ENCODE data around the gene SH3PXD2A. TPM values are rescaled to one million over a fixed set of nuclear protein-coding genes. Genes with fewer than 3 reads are reported as not detected.

Gene SH3PXD2A
- total and polyA plus RNA-seq, 3 experiments from 2014 or later: 0.48 to 8.0 (median 7.7) TPM

DNA sequence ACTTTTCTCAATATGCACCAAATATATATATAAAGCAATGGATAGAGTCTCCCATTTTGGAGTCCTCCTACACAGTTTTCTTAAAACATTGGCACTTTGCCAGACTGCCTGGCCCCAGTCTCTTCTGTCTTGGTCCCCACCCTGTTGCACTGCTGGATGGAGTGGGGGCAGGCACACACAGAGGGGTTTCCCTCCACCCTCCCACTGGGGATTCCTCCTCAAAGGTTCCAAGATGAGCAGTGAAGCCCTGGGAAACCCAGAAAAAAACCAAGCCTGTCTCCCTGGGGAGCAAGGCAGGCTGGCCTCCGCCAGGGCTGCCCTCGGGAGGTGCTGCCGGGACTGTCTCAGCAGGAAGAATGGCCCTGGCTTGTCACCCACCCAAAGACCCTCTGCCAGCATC, 68.0 kb downstream of the SH3PXD2A start:
- Mint-ChIP-seq H3K27me3 (peaks cover 5 to 34% of the 10 kb centered on the region in 2 donors), H3K27ac (no peak overlapping the region), H3K4me1 (peaks cover 0 to 3% (median 0%) of the 10 kb centered on the region in 3 donors), H3K36me3 (no peaks in the 10 kb centered on the region), H3K9me3 (no peaks in the 10 kb centered on the region), H3K4me3 (no peak overlapping the region)
- Histone ChIP-seq H3K4me3 (ENCODE audit: low read length) (no peak overlapping the region), H3K36me3 (ENCODE audit: insufficient read depth, low read length) (no peaks in the 10 kb centered on the region), H3K9me3 (ENCODE audit: low read length) (no peaks in the 10 kb centered on the region), H3K4me1 (ENCODE audit: insufficient read depth, low read length) (no peaks in the 10 kb centered on the region), H3K27me3 (ENCODE audit: insufficient read depth, low read length, poor library complexity, severe bottlenecking) (no peaks in the 10 kb centered on the region), H3K27ac (ENCODE audit: low read depth, low read length) (no peak overlapping the region)
- no peak for DNase-seq
- ChIA-PET POLR2A (no interaction called here), CTCF (no interaction called here)

DNA sequence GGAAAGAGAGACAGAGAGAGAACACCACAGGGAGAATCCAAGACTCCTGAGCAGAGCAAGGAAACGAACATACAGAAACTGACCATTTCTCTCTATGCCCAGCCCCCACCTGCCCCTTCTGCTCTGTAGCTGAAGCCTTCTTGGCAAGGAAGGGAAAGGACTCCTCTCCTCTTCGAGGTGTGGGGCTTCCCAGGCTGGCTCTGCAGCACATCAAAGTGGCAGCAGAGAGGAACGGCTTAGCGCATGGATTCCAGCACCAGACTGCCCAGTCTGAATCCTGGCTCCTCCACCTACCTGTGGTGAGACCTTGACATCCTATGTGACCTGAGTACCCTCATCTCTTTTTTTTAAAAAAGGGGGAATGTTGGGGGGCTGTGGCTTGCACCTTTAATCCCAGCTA, 69.4 kb downstream of the SH3PXD2A start:
- POLR2A ChIA-PET: no interaction called here

DNA sequence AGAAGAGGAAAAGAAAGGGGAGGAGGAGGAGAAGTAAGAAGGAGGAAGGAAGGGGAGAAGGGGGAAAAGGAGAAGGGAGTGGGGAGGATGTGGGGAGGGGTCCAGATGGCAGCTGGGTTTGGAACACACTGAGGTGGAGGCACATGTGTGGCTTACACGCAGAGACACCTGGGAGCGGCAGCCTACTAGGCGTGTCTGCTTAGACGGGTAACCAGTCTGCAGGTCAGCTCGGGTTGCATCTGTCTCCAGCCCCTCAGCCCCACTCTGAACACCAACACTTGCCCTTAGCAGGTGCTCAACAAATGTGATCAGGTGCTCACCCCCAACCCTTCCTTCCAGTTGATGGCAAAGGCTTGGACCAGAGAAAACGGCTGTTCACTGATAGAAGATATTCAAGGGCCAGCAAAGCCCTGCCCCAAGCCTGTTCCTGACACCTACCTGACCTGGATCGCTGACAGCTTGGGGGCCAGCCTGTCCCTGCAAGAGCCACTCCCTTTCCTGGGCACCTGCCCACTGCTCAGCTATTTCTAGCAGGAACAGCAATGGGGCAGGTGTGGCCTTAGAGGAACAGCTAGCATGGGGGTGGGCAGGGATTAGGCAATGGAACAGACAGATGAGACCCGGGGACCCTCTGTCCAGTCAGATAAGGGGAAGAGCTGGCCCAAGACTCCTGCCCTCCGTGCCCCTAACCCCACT, 70.5 kb downstream of the SH3PXD2A start:
- Mint-ChIP-seq H3K9me3 (no peaks in the 10 kb centered on the region), H3K36me3 (no peaks in the 10 kb centered on the region), H3K4me1 (peaks cover 0 to 3% (median 0%) of the 10 kb centered on the region in 3 donors), H3K27ac (no peak overlapping the region), H3K4me3 (no peak overlapping the region), H3K27me3 (peaks cover 9 to 48% of the 10 kb centered on the region in 2 donors)
- H3K4me1 ChIP-seq (ENCODE audit: insufficient read depth, low read length): no peaks in the 10 kb centered on the region
- no peaks in the 10 kb centered on the region for H3K36me3 ChIP-seq (ENCODE audit: insufficient read depth, low read length)
- H3K27me3 ChIP-seq (ENCODE audit: insufficient read depth, low read length, poor library complexity, severe bottlenecking): no peaks in the 10 kb centered on the region
- CTCF ChIA-PET: interaction anchor here (1.2 kb wide), 1 partner anchor 13 kb away, joined by 4 read pairs; no protein-coding TSS in a partner anchor
- POLR2A ChIA-PET: no interaction called here
- H3K9me3 ChIP-seq (ENCODE audit: low read length): no peaks in the 10 kb centered on the region
- H3K4me3 ChIP-seq (ENCODE audit: low read length): no peak overlapping the region
- no peak for DNase-seq
- no peak overlapping the region for H3K27ac ChIP-seq (ENCODE audit: low read depth, low read length)

More for the DNA sequence above, 69.4 kb downstream of the SH3PXD2A start:
- H3K9me3 Mint-ChIP-seq: no peaks in the 10 kb centered on the region
- Histone ChIP-seq H3K9me3 (ENCODE audit: low read length) (no peaks in the 10 kb centered on the region), H3K27ac (ENCODE audit: low read depth, low read length) (no peak overlapping the region), H3K27me3 (ENCODE audit: insufficient read depth, low read length, poor library complexity, severe bottlenecking) (no peaks in the 10 kb centered on the region), H3K4me3 (ENCODE audit: low read length) (no peak overlapping the region), H3K4me1 (ENCODE audit: insufficient read depth, low read length) (no peaks in the 10 kb centered on the region), H3K36me3 (ENCODE audit: insufficient read depth, low read length) (no peaks in the 10 kb centered on the region)
- H3K36me3 Mint-ChIP-seq: no peaks in the 10 kb centered on the region
- peaks cover 0 to 3% (median 0%) of the 10 kb centered on the region in 3 donors for H3K4me1 Mint-ChIP-seq
- H3K27me3 Mint-ChIP-seq: peaks cover 9 to 44% of the 10 kb centered on the region in 2 donors
- no peak for DNase-seq
- CTCF ChIA-PET: no interaction called here
- H3K4me3 Mint-ChIP-seq: no peak overlapping the region
- peak overlapping the region in 1 of 8 donors; percentile 24 for H3K27ac Mint-ChIP-seq

DNA sequence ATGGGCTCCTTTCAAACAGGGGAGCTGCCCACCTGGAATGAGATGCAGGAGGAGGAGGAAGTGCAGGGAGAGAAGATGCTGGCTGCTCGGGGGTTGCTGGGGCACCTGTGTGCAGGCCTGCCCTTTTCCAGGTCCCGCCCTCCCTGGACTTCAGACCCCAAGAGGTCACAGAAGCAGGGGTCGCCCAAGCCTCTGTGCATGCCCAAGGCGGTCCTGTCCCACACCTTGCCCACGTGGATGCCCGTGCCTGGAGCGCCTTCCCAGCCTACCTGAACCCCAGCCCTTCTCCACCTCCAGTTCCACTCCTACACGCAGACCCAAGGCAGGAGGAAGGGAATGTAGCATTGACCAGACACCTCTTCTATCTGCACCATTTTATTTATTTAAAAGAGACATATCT, 71.3 kb downstream of the SH3PXD2A start:
- Mint-ChIP-seq H3K36me3 (no peaks in the 10 kb centered on the region), H3K4me1 (no peaks in the 10 kb centered on the region), H3K27me3 (peaks cover 9 to 48% of the 10 kb centered on the region in 2 donors), H3K27ac (no peak overlapping the region), H3K9me3 (no peaks in the 10 kb centered on the region), H3K4me3 (no peak overlapping the region)
- no peaks in the 10 kb centered on the region for H3K36me3 ChIP-seq (ENCODE audit: insufficient read depth, low read length)
- ChIA-PET CTCF (interaction anchor here (1.2 kb wide), 1 partner anchor 12 kb away, joined by 4 read pairs; no protein-coding TSS in a partner anchor), POLR2A (no interaction called here)
- DNase-seq: no peak
- no peaks in the 10 kb centered on the region for H3K27me3 ChIP-seq (ENCODE audit: insufficient read depth, low read length, poor library complexity, severe bottlenecking)
- no peak overlapping the region for H3K4me3 ChIP-seq (ENCODE audit: low read length)
- H3K4me1 ChIP-seq (ENCODE audit: insufficient read depth, low read length): no peaks in the 10 kb centered on the region
- H3K9me3 ChIP-seq (ENCODE audit: low read length): no peaks in the 10 kb centered on the region
- H3K27ac ChIP-seq (ENCODE audit: low read depth, low read length): no peak overlapping the region

DNA sequence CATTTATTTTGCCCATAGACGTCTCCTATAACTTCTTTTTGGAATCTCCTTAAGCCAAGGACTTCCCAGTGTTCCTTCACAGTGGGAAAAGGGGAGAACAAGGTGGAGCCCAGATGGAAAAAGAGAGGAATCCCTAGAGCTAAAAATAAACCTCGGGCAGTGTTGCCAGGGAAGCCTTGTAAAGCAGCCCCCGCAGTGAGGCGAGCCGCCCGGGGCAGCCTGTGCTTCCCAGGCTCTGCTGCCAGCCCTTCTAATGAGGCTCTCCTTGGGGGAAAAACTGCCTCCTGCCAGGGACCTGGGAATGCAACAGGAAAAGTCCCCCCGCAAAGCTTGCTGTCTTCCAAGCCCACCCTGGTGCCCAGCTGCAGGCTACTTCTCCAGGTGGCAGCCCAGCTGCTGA, 71.7 kb downstream of the SH3PXD2A start:
- H3K27ac Mint-ChIP-seq: no peak overlapping the region
- no peak for DNase-seq
- no peaks in the 10 kb centered on the region for H3K36me3 ChIP-seq (ENCODE audit: insufficient read depth, low read length)
- no peak overlapping the region for H3K4me3 Mint-ChIP-seq
- H3K9me3 ChIP-seq (ENCODE audit: low read length): no peaks in the 10 kb centered on the region
- no peak overlapping the region for H3K27ac ChIP-seq (ENCODE audit: low read depth, low read length)
- H3K36me3 Mint-ChIP-seq: no peaks in the 10 kb centered on the region
- H3K4me1 ChIP-seq (ENCODE audit: insufficient read depth, low read length): no peaks in the 10 kb centered on the region
- no peak overlapping the region for H3K4me3 ChIP-seq (ENCODE audit: low read length)
- ChIA-PET POLR2A (no interaction called here), CTCF (interaction anchor here (1.3 kb wide), 1 partner anchor 71 kb away, joined by 3 read pairs; no protein-coding TSS in a partner anchor)
- no peaks in the 10 kb centered on the region for H3K4me1 Mint-ChIP-seq
- H3K27me3 ChIP-seq (ENCODE audit: insufficient read depth, low read length, poor library complexity, severe bottlenecking): no peaks in the 10 kb centered on the region
- no peaks in the 10 kb centered on the region for H3K9me3 Mint-ChIP-seq
- peaks cover 9 to 46% of the 10 kb centered on the region in 2 donors for H3K27me3 Mint-ChIP-seq

DNA sequence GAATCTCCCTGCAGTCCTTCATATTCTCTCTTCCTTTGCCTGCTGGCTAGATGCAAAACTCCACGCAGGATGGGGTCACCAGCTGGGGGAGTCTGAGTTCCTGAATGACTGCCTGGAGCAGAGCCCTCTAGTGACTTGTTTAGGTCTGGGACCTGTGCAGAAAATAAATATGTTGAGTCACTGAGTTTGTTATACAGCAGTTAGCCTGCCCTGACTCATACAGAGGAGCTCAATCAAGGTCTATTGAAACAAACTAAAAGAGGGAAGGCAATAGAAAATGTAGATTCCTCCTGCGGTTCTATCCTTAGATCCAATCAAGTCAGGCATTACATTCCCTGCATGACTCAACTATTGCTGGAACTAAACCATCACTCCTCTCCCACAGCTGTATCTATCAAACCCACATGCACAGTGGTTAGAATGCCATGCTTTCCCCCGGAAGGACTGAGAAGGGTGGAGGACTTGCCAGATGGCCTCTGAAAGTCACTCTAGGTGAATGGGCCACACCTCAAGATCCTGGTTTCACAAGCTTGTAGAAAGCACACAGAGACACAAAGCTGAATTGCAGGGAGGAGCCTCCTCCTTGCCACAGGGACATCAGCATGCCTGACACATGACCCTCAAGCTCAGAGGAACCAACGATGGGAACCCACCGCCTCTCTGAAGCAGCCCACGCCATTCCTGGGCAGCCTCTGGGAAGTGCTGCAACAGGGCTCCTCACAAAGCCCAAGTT, 73.9 kb downstream of the SH3PXD2A start:
- no peak overlapping the region for H3K4me3 Mint-ChIP-seq
- no peaks in the 10 kb centered on the region for H3K36me3 Mint-ChIP-seq
- POLR2A ChIA-PET: no interaction called here
- Histone ChIP-seq H3K27ac (ENCODE audit: low read depth, low read length) (no peak overlapping the region), H3K36me3 (ENCODE audit: insufficient read depth, low read length) (no peaks in the 10 kb centered on the region), H3K4me1 (ENCODE audit: insufficient read depth, low read length) (no peaks in the 10 kb centered on the region), H3K4me3 (ENCODE audit: low read length) (no peak overlapping the region), H3K27me3 (ENCODE audit: insufficient read depth, low read length, poor library complexity, severe bottlenecking) (no peaks in the 10 kb centered on the region), H3K9me3 (ENCODE audit: low read length) (no peaks in the 10 kb centered on the region)
- H3K27ac Mint-ChIP-seq: peak overlapping the region in 1 of 8 donors; percentile 2
- no peaks in the 10 kb centered on the region for H3K9me3 Mint-ChIP-seq
- no peaks in the 10 kb centered on the region for H3K4me1 Mint-ChIP-seq
- no peak for DNase-seq
- CTCF ChIA-PET: no interaction called here
- H3K27me3 Mint-ChIP-seq: peaks cover 9 to 46% of the 10 kb centered on the region in 2 donors

DNA sequence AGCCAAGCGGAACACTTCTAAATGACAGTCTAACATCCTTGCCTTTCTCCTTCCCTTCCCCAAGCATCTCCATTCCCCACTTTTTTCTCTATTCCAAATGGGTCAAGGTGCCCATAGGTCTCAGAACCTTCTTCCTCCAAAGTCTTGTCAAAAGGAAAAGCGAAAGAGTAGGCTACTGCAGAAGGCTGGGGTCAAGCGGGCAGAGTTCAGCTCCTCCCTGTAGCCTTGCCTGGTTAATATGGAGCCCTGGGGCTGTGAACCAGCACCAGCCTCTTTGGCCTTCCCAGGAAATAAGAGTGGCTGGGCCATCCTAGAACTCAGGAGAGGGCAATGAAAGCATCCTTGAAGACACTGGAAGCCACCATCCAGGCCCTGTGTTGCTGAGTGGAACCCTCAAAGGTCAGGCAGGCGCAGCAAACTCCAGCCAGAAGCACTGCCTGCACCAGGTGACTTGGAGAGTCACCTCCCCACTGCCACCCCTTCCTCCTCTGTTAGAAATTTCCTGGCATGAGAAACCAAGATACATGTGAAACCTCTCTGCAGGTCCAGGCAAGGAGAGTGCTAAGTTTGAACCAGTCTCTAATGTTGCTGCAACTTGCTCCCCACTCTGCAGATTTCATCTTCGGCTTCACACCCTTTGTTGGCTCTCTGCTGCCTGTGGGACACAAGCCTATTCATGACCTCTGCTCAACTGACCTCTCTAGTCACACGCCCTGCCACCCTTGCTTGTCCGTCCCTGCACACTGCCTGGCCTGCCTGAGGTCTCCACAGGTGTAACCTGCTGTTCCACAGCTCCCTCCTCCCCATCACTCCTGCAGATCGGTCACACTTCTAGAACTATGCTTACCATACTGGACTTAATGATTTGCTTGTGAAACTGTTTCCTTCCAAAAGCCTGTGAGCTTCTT, 74.9 kb downstream of the SH3PXD2A start:
- Mint-ChIP-seq H3K4me1 (no peaks in the 10 kb centered on the region), H3K27me3 (peaks cover 7 to 42% of the 10 kb centered on the region in 2 donors), H3K9me3 (no peaks in the 10 kb centered on the region), H3K4me3 (no peak overlapping the region), H3K27ac (peak overlapping the region in 1 of 8 donors; percentile 51), H3K36me3 (no peaks in the 10 kb centered on the region)
- CTCF ChIA-PET: no interaction called here
- Histone ChIP-seq H3K27ac (ENCODE audit: low read depth, low read length) (no peak overlapping the region), H3K4me3 (ENCODE audit: low read length) (no peak overlapping the region), H3K9me3 (ENCODE audit: low read length) (no peaks in the 10 kb centered on the region), H3K27me3 (ENCODE audit: insufficient read depth, low read length, poor library complexity, severe bottlenecking) (no peaks in the 10 kb centered on the region), H3K36me3 (ENCODE audit: insufficient read depth, low read length) (no peaks in the 10 kb centered on the region), H3K4me1 (ENCODE audit: insufficient read depth, low read length) (no peaks in the 10 kb centered on the region)
- DNase-seq: no peak
- POLR2A ChIA-PET: no interaction called here

Measured in CD8-positive, alpha-beta memory T cell (primary cell).